Common myeloid progenitor, CD34-positive (primary cell): Measurements from ENCODE around the gene ENTPD6.

Experiments used
- CTCF ChIA-PET: fragments of 350-600 bp; sonication (Branson Sonifier 250); formaldehyde crosslinking; loops from one replicate; lab custom pipeline; 2021; ENCODE audit warnings: antibody characterized with exemption; lab: Charles Lee
- POLR2A ChIA-PET: fragments of 350-600 bp; sonication (Branson Sonifier 250); formaldehyde crosslinking; loops from one replicate; lab custom pipeline; 2021; ENCODE audit warnings: antibody characterized with exemption; lab: Charles Lee
- DNase-seq, 3 donors: peaks; one replicate each; pipeline versions ENCODE4 v3.0.0 to v3.0.0-alpha.2; 2013
- H3K27ac ChIP-seq, 2 experiments: 1 replicate in 1 of 2; 2 replicates in 1 of 2; pipeline ENCODE4 v1.7.0; 2013; ENCODE audit warnings: inconsistent platforms in 2 of 2, low read length in 2 of 2, mild to moderate bottlenecking in 2 of 2, low read depth in 1 of 2, moderate library complexity in 1 of 2; ENCODE audit not compliant: severe bottlenecking in 2 of 2, insufficient read depth in 1 of 2, poor library complexity in 1 of 2
- H3K27me3 ChIP-seq, 5 experiments: replicated peaks in 2 of 5; 1 replicate in 3 of 5; 2 replicates in 2 of 5; pipeline versions ENCODE4 v1.6.1 to v1.7.0; 2013; ENCODE audit warnings: low read length in 4 of 5, mild to moderate bottlenecking in 2 of 5, moderate library complexity in 2 of 5, inconsistent platforms in 1 of 5; ENCODE audit not compliant: insufficient read depth in 5 of 5, control insufficient read depth in 4 of 5
- H3K36me3 ChIP-seq, 4 experiments: 1 replicate in 2 of 4; 2 replicates in 2 of 4; pipeline versions ENCODE4 v1.6.1 to v1.7.0; 2013; ENCODE audit warnings: low read length in 3 of 4, control low read depth in 1 of 4, mild to moderate bottlenecking in 1 of 4; ENCODE audit not compliant: control insufficient read depth in 4 of 4, insufficient read depth in 4 of 4
- H3K4me1 ChIP-seq, 4 experiments: 1 replicate in 3 of 4; 2 replicates in 1 of 4; pipeline versions ENCODE4 v1.6.1 to v1.7.1; 2013; ENCODE audit warnings: low read length in 3 of 4, mild to moderate bottlenecking in 3 of 4, control low read depth in 1 of 4, inconsistent platforms in 1 of 4, moderate library complexity in 1 of 4; ENCODE audit not compliant: control insufficient read depth in 4 of 4, insufficient read depth in 4 of 4; ENCODE audit errors: control extremely low read depth in 1 of 4
- H3K4me3 ChIP-seq, 7 experiments: 1 replicate in 4 of 7; 2 replicates in 3 of 7; pipeline versions ENCODE4 v1.5.1 to v1.7.0; 2013; ENCODE audit warnings: mild to moderate bottlenecking in 7 of 7, low read length in 6 of 7, moderate library complexity in 6 of 7, inconsistent platforms in 2 of 7, low read depth in 2 of 7, control low read depth in 1 of 7; ENCODE audit not compliant: insufficient read depth in 4 of 7, control insufficient read depth in 1 of 7; ENCODE audit errors: extremely low read depth in 1 of 7
- H3K9me3 ChIP-seq, 5 experiments: 1 replicate in 4 of 5; 2 replicates in 1 of 5; pipeline versions ENCODE4 v1.6.1 to v1.7.1; 2013; ENCODE audit warnings: low read length in 4 of 5, mild to moderate bottlenecking in 2 of 5, inconsistent platforms in 1 of 5, low read depth in 1 of 5, moderate library complexity in 1 of 5; ENCODE audit not compliant: control insufficient read depth in 4 of 5, insufficient read depth in 2 of 5; ENCODE audit errors: control extremely low read depth in 1 of 5
- WGBS: methylation state at CpG from one replicate; pipeline ENCODE4 v1.1.5; 2013; ENCODE audit not compliant: insufficient coverage; 5-methylcytosine and 5-hydroxymethylcytosine counted together

Gene ENTPD6

GRCh38 chr20:25195962-25196785 is 662 bp downstream of the ENTPD6 start:
- Histone ChIP-seq H3K9me3 (no peaks in the 10 kb centered on the region), H3K4me3 (peak overlapping the region; percentile 60 to 92 (median 90)), H3K27me3 (peaks cover 0 to 3% (median 0%) of the 10 kb centered on the region in 5 experiments), H3K4me1 (peaks cover 0 to 22% (median 20%) of the 10 kb centered on the region in 4 experiments), H3K36me3 (no peaks in the 10 kb centered on the region), H3K27ac (peak overlapping the region; percentile 7 to 65)
- peak in 2 of 3 donors; percentile 26 to 41 for DNase-seq
- ChIA-PET CTCF (interaction anchor here (0.7 to 1.0 kb wide), 2 partner anchors 44 to 50 kb away, joined by 3 to 4 read pairs; no protein-coding TSS in a partner anchor), POLR2A (no interaction called here)
- 2% methylated on average over 34 of the region's 39 CpGs for WGBS

GRCh38 chr20:25196786-25197120 is 1.2 kb downstream of the ENTPD6 start:
- H3K4me1 ChIP-seq: peaks cover 0 to 22% (median 20%) of the 10 kb centered on the region in 4 experiments
- peak overlapping the region in 6 of 7 experiments; percentile 77 to 92 (median 90) for H3K4me3 ChIP-seq
- POLR2A ChIA-PET: no interaction called here
- CTCF ChIA-PET: no interaction called here
- H3K27ac ChIP-seq: no peak overlapping the region
- peaks cover 0 to 2% (median 0%) of the 10 kb centered on the region in 5 experiments for H3K27me3 ChIP-seq
- peak in 2 of 3 donors; percentile 17 to 29 for DNase-seq
- no peaks in the 10 kb centered on the region for H3K9me3 ChIP-seq
- WGBS: 10% methylated on average over 7 of the region's 9 CpGs
- peaks cover 0 to 2% (median 0%) of the 10 kb centered on the region in 4 experiments for H3K36me3 ChIP-seq

- no peak overlapping the region for H3K27ac ChIP-seq
Measured at GRCh38 chr20:25197183-25197869, 1.8 kb downstream of the ENTPD6 start.

GRCh38 chr20:25197870-25198190 is 2.3 kb downstream of the ENTPD6 start:
- H3K27ac ChIP-seq: no peak overlapping the region
- H3K4me3 ChIP-seq: no peak overlapping the region
- POLR2A ChIA-PET: no interaction called here
- no peak for DNase-seq
- H3K36me3 ChIP-seq: peaks cover 0 to 2% (median under 1%) of the 10 kb centered on the region in 4 experiments
- H3K4me1 ChIP-seq: peaks cover 0 to 22% (median 20%) of the 10 kb centered on the region in 4 experiments
- H3K27me3 ChIP-seq: no peaks in the 10 kb centered on the region
- WGBS: 29% methylated on average over 1 of the region's 3 CpGs
- CTCF ChIA-PET: no interaction called here
- no peaks in the 10 kb centered on the region for H3K9me3 ChIP-seq

More at GRCh38 chr20:25197183-25197869, 1.8 kb downstream of the ENTPD6 start:
- 86% methylated on average over 1 of the region's 3 CpGs for WGBS
- DNase-seq: no peak
- ChIA-PET CTCF (no interaction called here), POLR2A (no interaction called here)
- Histone ChIP-seq H3K4me3 (peak overlapping the region in 2 of 7 experiments; percentile 90 to 91), H3K9me3 (no peaks in the 10 kb centered on the region), H3K27me3 (no peaks in the 10 kb centered on the region), H3K36me3 (peaks cover 0 to 2% (median 0%) of the 10 kb centered on the region in 4 experiments), H3K4me1 (peaks cover 0 to 22% (median 20%) of the 10 kb centered on the region in 4 experiments)

GRCh38 chr20:25198663-25199383 is 3.3 kb downstream of the ENTPD6 start:
- 99% methylated on average over 7 of the region's 11 CpGs for WGBS
- ChIA-PET POLR2A (no interaction called here), CTCF (no interaction called here)
- Histone ChIP-seq H3K9me3 (peaks cover 0 to 3% (median 0%) of the 10 kb centered on the region in 5 experiments), H3K27me3 (no peaks in the 10 kb centered on the region), H3K27ac (no peak overlapping the region), H3K4me1 (peaks cover 0 to 28% (median 25%) of the 10 kb centered on the region in 4 experiments), H3K36me3 (peaks cover 0 to 3% (median under 1%) of the 10 kb centered on the region in 4 experiments), H3K4me3 (no peak overlapping the region)
- DNase-seq: no peak

GRCh38 chr20:25199473-25200260 is 4.2 kb downstream of the ENTPD6 start:
- peaks cover 2 to 36% (median 32%) of the 10 kb centered on the region in 4 experiments for H3K4me1 ChIP-seq
- peaks cover 0 to 3% (median 0%) of the 10 kb centered on the region in 5 experiments for H3K9me3 ChIP-seq
- ChIA-PET CTCF (interaction anchor here (1.2 to 1.7 kb wide), 3 partner anchors 18 to 48 kb away, joined by 3 to 4 read pairs (median 3); partner anchors contain the start of gene PYGB), POLR2A (no interaction called here)
- H3K27ac ChIP-seq: no peak overlapping the region
- H3K36me3 ChIP-seq: peaks cover 0 to 3% (median under 1%) of the 10 kb centered on the region in 4 experiments
- H3K27me3 ChIP-seq: no peaks in the 10 kb centered on the region
- H3K4me3 ChIP-seq: no peak overlapping the region
- 100% methylated on average over 2 of the region's 5 CpGs for WGBS
- DNase-seq: no peak
